Body of pancreas (tissue), 4 donors: ENCODE data around the gene ANTXRL. TPM values are rescaled to one million over a fixed set of nuclear protein-coding genes. Genes with fewer than 3 reads are reported as not detected.
"Not testable (repeated sequence)": the region's sequence is repeated elsewhere in the genome, so short reads cannot be mapped to it uniquely, and the experiment has no call there.

Experiments used
- ATAC-seq: fragments of 150-250 bp; one replicate; pipeline ENCODE4 v1.9.1; 2016
- DNase-seq, 4 donors: peaks; one replicate each; pipeline ENCODE4 v3.0.0-alpha.2; 2019
- H3K27ac ChIP-seq, 4 donors: fragments of 200-600 bp; sonication (generic); 1 replicate in 3 of 4; 2 replicates in 1 of 4; pipeline versions ENCODE4 v1.5.1 to v1.6.1; 2016 to 2019; ENCODE audit warnings: mild to moderate bottlenecking in 1 of 4, mixed read lengths in 1 of 4, moderate library complexity in 1 of 4
- H3K27me3 ChIP-seq, 2 donors: fragments of 200-600 bp; sonication (generic); one replicate each; pipeline ENCODE4 v1.6.0; 2016; ENCODE audit warnings: mild to moderate bottlenecking in 1 of 2
- H3K36me3 ChIP-seq, 2 donors: fragments of 200-600 bp; sonication (generic); replicated peaks in 1 of 2; 2 replicates each; pipeline ENCODE4 v1.5.1; 2016; ENCODE audit warnings: low read depth in 2 of 2; ENCODE audit not compliant: insufficient read depth in 1 of 2
- H3K4me1 ChIP-seq: fragments of 200-600 bp; sonication (generic); one replicate; pipeline ENCODE4 v1.6.0; 2016
- H3K4me3 ChIP-seq, 2 donors: fragments of 200-600 bp; sonication (generic); 1 replicate in 1 of 2; 2 replicates in 1 of 2; pipeline ENCODE4 v1.5.1; 2016 to 2019
- H3K9me3 ChIP-seq, 3 donors: fragments of 200-600 bp; sonication (generic); 1 replicate in 2 of 3; 2 replicates in 1 of 3; pipeline ENCODE4 v1.5.1; 2016
- CTCF ChIP-seq, 7 experiments: fragments of 450-650 bp in 4 of 7; fragments of 200-600 bp in 3 of 7; sonication (generic) in 3 of 7; IDR thresholded peaks; one replicate each; pipeline ENCODE4 v1.5.1; 2016 to 2019; ENCODE audit warnings: antibody characterized with exemption in 7 of 7
- POLR2A ChIP-seq, 3 donors: fragments of 450-650 bp; IDR thresholded peaks; one replicate each; pipeline ENCODE4 v1.6.1; 2016; ENCODE audit warnings: antibody characterized with exemption in 3 of 3, mild to moderate bottlenecking in 2 of 3
- WGBS, 2 donors: methylation state at CpG; one replicate each; pipeline ENCODE4 v1.1.5; 2017; 5-methylcytosine and 5-hydroxymethylcytosine counted together
- intact Hi-C: fragments of 100-400 bp; cut with DNase I; formaldehyde crosslinking; loops from one replicate; pipeline ENCODE4 v1.15.1; 2023
- total RNA-seq, 2 donors: library from RNA; depleted of rRNA; stranded (reverse); fragments of >200 nt; gene quantifications; one replicate each; pipeline ENCODE4 v1.1.0, GENCODE V29; 2016

Gene ANTXRL
- total RNA-seq, 2 donors from 2014 or later, result not detected

DNA sequence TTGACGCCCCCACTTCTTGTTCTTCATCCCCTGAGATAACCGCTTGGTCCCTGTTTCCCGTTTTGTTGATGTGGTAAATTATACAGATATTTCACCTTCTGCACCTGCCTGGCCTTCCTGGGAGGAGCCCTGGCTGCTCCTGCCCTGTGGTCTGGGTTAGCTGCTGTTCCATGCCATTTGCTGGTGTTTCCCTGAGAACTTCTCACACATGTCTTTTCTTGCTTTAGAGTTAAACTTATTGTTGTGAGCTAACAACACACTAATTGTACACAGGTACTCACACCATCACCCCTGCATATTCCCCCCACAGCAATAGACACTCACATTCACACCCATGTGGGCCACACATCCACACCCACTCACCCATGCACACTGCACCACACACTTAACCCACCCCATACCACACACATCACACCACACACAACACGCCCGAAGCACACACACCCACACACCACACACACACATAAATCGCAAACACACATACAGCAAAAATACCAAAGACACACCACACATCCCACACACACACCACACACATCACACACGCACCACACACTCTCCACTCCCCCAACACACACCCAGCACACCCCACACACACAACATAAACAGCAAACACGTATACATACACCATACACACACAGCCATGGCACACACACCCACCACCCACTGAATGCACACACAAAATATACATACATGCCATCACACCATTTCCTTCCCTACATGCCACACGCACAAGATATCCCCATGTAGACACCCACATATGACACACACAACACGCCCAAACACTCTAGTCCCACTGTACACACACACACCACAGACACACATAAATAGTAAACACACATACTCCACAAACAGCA, 19.4 kb upstream of the ANTXRL start:
- no peaks in the 10 kb centered on the region for H3K4me1 ChIP-seq
- TF ChIP-seq CTCF (IDR thresholded peaks at IDR 0.05), result no peak
- TF ChIP-seq POLR2A (IDR thresholded peaks at IDR 0.05), result no peak
- intact Hi-C loops, result no loop called here
- DNase-seq (no peak), ATAC-seq (no peak)
- WGBS, 2 donors, result 74 to 78% methylated on average over 9 to 10 of the region's 10 CpGs
- H3K4me3 ChIP-seq, result no peak overlapping the region
- H3K9me3 ChIP-seq, result no peaks in the 10 kb centered on the region
- no peaks in the 10 kb centered on the region for H3K36me3 ChIP-seq
- no peak overlapping the region for H3K27ac ChIP-seq
- no peaks in the 10 kb centered on the region for H3K27me3 ChIP-seq

GRCh38 chr10:46268076-46268881, 18.5 kb upstream of the ANTXRL start:
- H3K4me1 ChIP-seq, result no peaks in the 10 kb centered on the region
- H3K27ac ChIP-seq, result no peak overlapping the region
- 67 to 92% methylated on average over 8 to 10 of the region's 10 CpGs for WGBS, 2 donors
- no peaks in the 10 kb centered on the region for H3K27me3 ChIP-seq
- no peaks in the 10 kb centered on the region for H3K9me3 ChIP-seq
- H3K36me3 ChIP-seq, result no peaks in the 10 kb centered on the region
- DNase-seq (no peak), ATAC-seq (no peak)
- H3K4me3 ChIP-seq, result no peak overlapping the region
- TF ChIP-seq CTCF (IDR thresholded peaks at IDR 0.05), result no peak
- no peak for TF ChIP-seq POLR2A (IDR thresholded peaks at IDR 0.05)
- intact Hi-C loops, result no loop called here

DNA sequence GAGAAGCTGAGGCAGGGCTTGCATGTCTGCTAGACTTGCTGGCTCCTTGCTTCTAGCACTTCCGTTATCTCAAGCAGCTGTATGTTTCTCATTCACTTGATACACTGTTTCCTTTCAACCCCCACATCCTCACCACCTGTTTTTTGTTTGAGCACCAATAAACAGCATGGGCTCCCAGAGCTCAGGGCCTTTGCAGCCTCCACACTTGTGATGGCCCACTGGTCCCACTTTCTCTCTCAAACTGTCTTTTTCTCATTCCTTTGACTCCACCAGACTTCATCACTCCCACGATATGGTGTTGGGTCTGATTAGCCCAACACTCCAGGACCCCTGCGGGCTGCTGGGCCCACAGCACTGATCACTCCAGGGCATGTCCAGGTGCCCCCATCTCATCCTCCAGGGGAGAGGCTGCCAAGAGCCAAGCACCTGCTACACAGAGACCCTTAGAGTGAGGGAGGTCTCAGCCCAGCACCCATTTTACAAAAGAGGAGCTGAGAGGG, 17.2 kb upstream of the ANTXRL start:
- ATAC-seq, intact Hi-C loops, H3K27ac ChIP-seq, H3K4me1 ChIP-seq, DNase-seq, H3K36me3 ChIP-seq, H3K9me3 ChIP-seq, H3K27me3 ChIP-seq, H3K4me3 ChIP-seq: not testable (repeated sequence)
- 75 to 76% methylated on average over 3 of the region's 3 CpGs for WGBS, 2 donors

- intact Hi-C loops, result no loop called here
- no peaks in the 10 kb centered on the region for H3K36me3 ChIP-seq
- no peaks in the 10 kb centered on the region for H3K27me3 ChIP-seq
- no peaks in the 10 kb centered on the region for H3K4me1 ChIP-seq
- H3K9me3 ChIP-seq, result no peaks in the 10 kb centered on the region
- no peak for TF ChIP-seq POLR2A (IDR thresholded peaks at IDR 0.05)
- TF ChIP-seq CTCF (IDR thresholded peaks at IDR 0.05), result no peak
- no peak for ATAC-seq
- WGBS, 2 donors, result 87 to 93% methylated on average over 7 of the region's 7 CpGs
- H3K4me3 ChIP-seq, result no peak overlapping the region
- DNase-seq, result no peak
- H3K27ac ChIP-seq, result no peak overlapping the region
These were observed 16.5 kb upstream of the ANTXRL start for GRCh38 chr10:46270086-46270811.

DNA sequence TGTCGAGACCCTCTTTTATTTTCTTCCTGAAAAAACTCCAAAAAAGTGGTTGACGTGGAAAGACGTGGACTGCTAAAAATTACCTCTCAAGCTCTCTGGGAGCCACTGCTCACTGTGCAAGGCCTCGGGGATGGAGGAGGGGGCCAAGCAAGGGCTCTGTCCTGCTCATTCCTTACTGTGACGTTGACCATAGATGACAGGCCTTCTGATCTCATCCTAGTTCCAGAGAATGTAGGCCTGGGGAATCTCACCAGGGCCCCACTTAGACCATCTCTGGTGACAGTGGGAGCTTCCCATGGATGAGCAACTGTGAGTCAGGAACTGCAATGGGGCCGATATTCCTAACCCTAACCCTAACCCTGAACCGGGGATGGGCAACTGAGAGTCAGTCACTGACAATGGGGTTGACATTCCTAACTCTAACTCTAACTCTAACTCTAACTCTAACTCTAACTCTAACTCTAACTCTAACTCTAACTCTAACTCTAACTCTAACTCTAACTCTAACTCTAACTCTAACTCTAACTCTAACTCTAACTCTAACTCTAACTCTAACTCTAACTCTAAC, 15.8 kb upstream of the ANTXRL start:
- 83 to 86% methylated on average over 7 of the region's 7 CpGs for WGBS, 2 donors
- H3K36me3 ChIP-seq, ATAC-seq, H3K27ac ChIP-seq, DNase-seq, H3K4me1 ChIP-seq, H3K4me3 ChIP-seq, H3K9me3 ChIP-seq, H3K27me3 ChIP-seq, intact Hi-C loops: not testable (repeated sequence)

DNA sequence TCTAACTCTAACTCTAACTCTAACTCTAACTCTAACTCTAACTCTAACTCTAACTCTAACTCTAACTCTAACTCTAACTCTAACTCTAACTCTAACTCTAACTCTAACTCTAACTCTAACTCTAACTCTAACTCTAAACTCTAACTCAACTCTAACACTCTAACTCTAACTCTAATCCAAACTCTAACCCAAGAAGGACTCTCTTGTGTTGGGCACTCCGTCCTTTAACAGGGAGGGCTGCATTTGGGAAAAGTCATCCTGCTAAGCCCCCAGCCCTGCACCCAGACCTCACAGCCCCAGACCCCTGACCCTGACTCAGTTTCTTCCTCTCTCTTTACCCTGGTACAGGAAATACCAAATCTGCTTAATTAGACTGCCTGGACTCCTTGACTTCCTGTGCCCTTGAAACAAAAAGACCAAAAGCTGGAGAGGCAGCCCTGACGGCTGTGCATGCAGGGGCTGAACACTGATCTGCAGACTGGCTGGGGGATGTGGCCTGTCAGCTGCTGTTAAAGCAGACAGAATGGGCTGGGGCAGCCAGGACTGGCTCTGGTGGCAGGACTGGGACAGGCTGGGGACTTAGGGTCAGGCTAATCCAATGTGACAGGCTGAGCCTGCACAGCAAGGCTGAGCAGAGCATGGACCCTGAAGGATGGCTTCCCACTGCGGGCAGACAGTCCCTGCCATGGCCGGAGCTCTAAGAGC, 14.8 kb upstream of the ANTXRL start:
- H3K27me3 ChIP-seq, ATAC-seq, H3K27ac ChIP-seq, H3K4me3 ChIP-seq, DNase-seq, intact Hi-C loops, H3K4me1 ChIP-seq, H3K36me3 ChIP-seq, H3K9me3 ChIP-seq: not testable (repeated sequence)
- WGBS, 2 donors, result 70 to 100% methylated on average over 1 to 4 of the region's 4 CpGs
